Measurements from ENCODE around the gene PDP2.

The PDP2 gene

GRCh38 chr16:66903544-66904427 lies 23.5 kb downstream of the PDP2 start:
- DNase-seq (ENCODE audit: low read depth in 2 of 2), result no peak

- DNase-seq (ENCODE audit: low read depth in 2 of 2), result no peak
These were observed 24.1 kb downstream of the PDP2 start for GRCh38 chr16:66904428-66904845.

- no peak for DNase-seq (ENCODE audit: low read depth in 2 of 2)
These were observed 24.7 kb downstream of the PDP2 start for GRCh38 chr16:66904846-66905632.

- no peak for DNase-seq (ENCODE audit: low read depth in 2 of 2)
These were observed 25.6 kb downstream of the PDP2 start for GRCh38 chr16:66905633-66906539.

- DNase-seq (ENCODE audit: low read depth in 2 of 2), result no peak
These were observed 26.9 kb downstream of the PDP2 start for GRCh38 chr16:66906916-66907836.

- no peak for DNase-seq (ENCODE audit: low read depth in 2 of 2)
These were observed 27.8 kb downstream of the PDP2 start for GRCh38 chr16:66908116-66908515.

- DNase-seq (ENCODE audit: low read depth in 2 of 2), result no peak
These were observed 28.6 kb downstream of the PDP2 start for GRCh38 chr16:66908762-66909559.

GRCh38 chr16:66910175-66910940 lies 30.0 kb downstream of the PDP2 start:
- DNase-seq (ENCODE audit: low read depth in 2 of 2), result no peak

GRCh38 chr16:66911112-66911511 lies 30.8 kb downstream of the PDP2 start:
- DNase-seq (ENCODE audit: low read depth in 2 of 2), result no peak

- no peak for DNase-seq (ENCODE audit: low read depth in 2 of 2)
These were observed 31.5 kb downstream of the PDP2 start for GRCh38 chr16:66911801-66912200.

GRCh38 chr16:66913081-66913480 lies 32.8 kb downstream of the PDP2 start:
- DNase-seq (ENCODE audit: low read depth in 2 of 2), result no peak

- no peak for DNase-seq (ENCODE audit: low read depth in 2 of 2)
These were observed 33.4 kb downstream of the PDP2 start for GRCh38 chr16:66913711-66914110.

GRCh38 chr16:66914541-66914940 lies 34.2 kb downstream of the PDP2 start:
- no peak for DNase-seq (ENCODE audit: low read depth in 2 of 2)

GRCh38 chr16:66915041-66915440 lies 34.7 kb downstream of the PDP2 start:
- no peak for DNase-seq (ENCODE audit: low read depth in 2 of 2)

GRCh38 chr16:66916518-66916917 lies 36.2 kb downstream of the PDP2 start:
- DNase-seq (ENCODE audit: low read depth in 2 of 2), result no peak

GRCh38 chr16:66917741-66918140 lies 37.4 kb downstream of the PDP2 start:
- no peak for DNase-seq (ENCODE audit: low read depth in 2 of 2)

- DNase-seq (ENCODE audit: low read depth in 2 of 2), result no peak
These were observed 38.0 kb downstream of the PDP2 start for GRCh38 chr16:66918355-66918754.

- DNase-seq (ENCODE audit: low read depth in 2 of 2), result no peak
These were observed 38.7 kb downstream of the PDP2 start, which contains the start of gene CDH16 for GRCh38 chr16:66918803-66919568. Gene CDH16 (minus strand): TSS chr16:66918885. CDS start chr16:66918065, 820 bp downstream.
